NCI-H1105 treated with DMSO at 0.1 percent for 48 hours (cell line): Measurements from ENCODE around the gene ARHGAP4.

Source experiments
- DNase-seq: peaks from one replicate; lab custom pipeline; 2025; lab: John Stamatoyannopoulos, UW

The ARHGAP4 gene

DNA sequence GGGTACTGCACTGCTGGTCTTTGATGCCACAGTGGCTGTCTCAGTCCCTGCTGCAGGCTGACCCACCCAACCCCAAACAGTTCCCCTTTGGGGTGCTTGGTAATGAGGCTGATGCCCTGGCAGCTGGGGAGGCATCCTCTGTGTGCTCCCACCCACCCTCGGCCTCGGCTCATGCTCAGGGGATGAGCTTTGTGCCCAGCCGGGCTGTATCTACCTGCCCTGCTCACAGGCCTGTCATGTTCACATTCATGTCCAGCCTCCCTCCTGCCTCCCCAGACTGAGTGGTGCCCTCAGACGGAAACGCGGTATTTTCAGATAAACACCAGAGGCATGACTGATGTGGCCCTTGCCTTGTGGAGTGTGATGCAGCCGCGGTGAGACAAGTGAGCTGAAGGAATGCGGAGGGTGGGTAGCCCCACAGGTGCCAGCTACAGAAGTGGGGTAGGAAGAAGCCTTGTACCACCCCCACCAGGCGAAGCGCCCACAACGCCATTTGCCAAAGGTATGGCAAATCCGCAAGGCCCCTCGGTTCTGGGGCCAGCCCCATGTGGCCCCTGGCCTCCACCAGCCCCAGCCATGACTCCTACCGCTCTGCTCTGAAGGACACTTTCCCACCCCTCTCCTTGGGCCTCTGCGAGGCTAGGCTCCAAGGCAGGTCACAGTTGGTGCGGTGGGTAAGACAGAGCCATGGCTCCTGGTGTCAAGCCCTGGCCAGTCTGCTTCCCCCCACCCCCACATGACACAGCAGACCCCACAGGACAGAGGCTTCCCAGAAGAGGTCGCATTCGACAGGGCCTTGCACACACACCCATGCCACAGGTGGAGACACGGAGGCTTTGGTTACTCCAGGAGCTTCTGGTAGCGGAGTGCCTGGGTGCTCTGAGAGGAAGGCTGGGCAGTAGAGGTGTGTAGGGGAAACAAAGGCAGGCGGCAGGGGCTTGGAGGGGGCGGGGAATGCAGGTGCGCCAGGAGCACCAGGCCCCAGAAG, 20.2 kb upstream of the ARHGAP4 start:
- DNase-seq, result no peak

DNA sequence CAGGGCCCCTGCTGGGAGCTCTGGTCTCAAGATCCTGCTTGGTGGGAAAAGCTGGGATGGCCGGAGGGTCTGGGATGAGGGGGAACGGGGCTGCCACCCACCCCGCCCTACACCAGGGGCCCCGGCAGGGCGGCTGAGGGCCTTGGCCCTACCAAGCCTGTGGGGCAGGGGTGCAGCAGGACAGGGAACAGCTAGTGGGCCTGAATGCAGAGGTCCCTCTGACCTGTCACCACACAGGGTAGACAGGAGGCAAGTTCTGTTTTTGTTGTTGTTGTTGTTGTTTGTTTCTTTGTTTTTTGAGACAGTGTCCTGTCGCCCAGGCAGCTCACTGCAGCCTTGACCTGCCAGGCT, 18.7 kb upstream of the ARHGAP4 start:
- DNase-seq, result no peak

DNA sequence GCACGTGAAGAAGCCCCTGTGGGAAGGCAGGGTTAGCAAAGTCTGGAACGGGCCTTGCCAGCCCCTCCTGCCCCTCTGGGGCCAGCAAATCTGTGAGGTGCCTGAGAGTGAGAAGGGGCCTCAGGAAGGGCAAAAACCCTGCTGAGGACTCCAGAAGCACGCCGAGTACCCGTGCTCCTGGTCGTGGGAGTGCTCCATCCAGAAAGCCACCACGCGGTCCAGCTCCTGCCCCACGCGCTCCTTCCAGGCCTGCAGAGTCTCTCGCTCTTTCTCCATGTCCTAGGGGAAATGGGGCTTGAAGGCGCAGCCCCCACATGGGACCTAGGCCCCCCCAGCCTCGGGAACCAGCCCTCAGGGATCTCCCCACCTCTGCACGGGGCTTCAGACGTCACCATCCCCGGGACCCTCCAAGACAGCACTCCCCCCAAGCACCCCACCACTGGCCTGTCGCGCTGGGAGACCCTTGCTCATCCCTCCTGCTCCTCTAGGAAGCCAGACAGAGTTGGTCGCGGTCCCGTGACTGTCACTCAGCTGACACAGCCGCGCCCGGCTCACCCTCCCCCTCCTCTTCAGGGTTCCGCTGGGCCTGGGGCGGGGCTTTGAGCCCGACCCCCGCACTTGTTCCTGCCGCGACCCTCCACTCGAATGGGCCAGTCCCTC, 18.2 kb upstream of the ARHGAP4 start, which contains the start of gene RENBP:
TSS of gene RENBP (minus strand) at position 504 of the 660 bp plus-strand sequence. CDS start at position 471, 33 bp downstream.
- peak; percentile 20 for DNase-seq

DNA sequence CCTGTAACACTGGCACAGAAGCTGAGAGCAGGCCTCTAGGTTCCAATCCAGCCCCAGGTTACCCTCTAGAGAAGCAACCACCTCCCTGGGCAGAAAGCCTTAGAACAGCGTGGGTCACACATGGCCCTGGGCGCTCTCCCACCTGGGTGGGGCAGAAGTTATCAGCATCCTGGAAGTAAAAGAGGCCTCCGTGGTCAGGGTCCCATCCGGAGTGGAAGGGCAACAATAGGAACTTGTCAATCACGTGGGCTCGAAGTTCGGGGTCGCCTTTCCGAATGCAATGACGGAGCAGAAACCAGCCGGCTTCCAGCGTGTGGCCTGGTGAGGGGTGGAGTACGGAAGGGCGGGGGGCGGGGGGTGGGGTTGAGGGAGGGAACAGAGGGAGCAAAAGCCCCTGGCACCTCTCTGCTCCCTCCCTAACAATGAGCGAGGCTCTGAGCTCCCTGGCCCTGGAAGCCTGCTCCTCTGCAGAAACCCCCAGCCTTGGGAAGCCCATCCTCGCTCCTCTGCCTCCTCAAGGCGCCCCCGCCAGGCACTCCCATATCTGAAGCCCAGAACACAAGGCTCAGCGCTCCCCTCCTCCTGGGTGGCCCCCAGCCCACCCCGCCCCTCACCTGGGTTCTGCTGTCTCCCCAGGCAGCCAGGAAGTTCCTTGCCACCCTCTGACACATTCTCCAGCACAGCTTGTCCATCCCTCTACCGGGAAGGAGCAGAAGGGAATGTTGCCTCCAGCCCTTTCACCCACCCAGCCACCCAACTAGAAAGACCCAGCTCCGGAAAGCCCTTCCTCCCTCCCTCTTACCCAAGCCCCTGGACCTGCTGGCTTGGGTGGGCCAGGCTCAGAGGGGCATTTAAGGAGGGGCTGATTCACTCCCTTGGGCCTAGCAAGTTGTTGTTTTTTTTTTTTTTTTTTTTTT, 15.5 kb upstream of the ARHGAP4 start:
- DNase-seq, result no peak

DNA sequence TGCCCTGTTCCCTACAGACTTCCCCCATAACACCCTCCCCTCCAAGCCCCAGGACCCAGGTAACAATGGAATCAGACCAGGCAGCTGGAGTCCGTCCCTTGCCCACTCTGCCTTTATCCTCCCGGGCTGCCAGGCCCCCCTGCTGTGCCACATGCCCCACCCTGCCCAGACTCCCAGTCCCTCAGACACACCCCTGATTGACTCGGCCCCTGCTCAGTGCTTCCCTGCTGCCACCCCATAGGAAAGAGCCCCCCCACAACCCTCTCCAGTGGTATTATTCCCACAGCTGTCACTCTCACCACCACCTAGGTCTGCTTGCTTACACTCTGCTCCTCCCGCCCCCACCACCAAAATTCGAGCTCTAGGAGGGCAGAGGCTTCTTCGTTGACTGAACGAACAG, 13.5 kb upstream of the ARHGAP4 start:
- no peak for DNase-seq

DNA sequence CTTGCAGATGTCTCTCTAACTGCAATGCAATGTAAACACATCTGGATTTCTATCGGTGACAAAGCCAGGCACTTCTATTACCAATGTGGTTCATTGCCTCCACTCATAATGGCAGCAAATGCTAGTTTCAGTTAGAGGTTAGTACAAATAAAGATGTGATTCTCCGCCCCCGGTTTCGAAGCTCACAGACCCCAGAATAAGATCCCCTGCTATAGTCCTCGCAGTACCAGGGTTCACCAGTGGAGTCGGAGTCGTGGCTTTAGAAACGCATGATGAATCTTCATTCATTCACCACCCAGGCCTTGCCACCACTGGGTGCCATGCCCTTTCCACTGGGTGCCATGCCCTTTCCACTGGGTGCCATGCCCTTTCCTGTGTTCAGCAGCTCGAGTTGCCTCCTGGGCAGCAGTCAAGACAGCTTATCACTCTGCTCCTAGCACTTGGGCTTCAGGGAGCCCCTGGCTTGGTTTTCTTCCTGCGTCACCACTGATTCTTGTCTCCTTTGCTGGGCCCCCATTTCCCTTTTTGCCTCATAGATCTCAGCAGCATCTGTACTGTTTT, 12.2 kb upstream of the ARHGAP4 start:
- no peak for DNase-seq

DNA sequence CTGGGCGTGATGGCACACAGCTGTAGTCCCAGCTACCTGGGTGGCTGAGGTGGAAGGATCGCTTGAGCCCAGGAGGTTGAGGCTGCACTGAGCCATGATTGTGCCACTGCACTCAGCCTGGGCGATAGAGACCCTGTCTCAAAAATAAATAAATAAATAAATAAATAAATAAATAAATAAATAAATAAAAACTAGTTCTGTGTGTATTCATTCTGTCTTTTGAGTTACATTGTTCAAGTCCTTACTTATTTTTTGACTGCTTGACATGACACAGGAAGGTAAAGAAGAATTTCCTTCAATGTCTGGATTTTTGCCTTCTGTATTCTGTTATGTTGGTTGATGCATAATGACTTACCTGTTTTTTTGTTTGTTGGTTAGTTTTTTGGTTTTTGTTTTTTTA, 11.0 kb upstream of the ARHGAP4 start:
- no peak for DNase-seq

DNA sequence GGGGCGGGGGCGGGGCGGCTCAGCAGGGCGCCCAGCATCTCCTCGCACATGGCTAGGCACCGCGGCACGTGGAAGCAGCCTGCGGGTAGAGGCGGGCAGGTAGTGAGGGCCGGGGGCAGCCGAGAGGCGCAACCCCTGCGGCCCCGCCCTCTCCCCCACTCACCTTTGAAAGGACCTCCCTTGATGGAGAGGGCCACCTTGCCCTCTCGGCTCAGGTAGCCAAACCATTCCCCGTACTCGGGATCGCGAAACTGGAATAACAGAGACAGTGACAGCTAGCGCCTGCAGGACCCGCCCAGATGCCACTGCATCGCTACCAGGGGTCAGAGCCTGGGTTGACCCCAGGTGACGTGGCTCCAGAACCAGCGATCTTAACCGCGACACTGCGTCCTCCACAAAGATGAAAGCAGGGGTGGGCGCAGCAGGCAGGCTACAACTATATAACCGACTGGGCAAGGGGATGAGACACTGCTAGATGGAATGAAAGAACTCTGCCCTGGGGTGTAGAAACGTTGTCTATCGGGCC, 9.3 kb upstream of the ARHGAP4 start:
- no peak for DNase-seq

DNA sequence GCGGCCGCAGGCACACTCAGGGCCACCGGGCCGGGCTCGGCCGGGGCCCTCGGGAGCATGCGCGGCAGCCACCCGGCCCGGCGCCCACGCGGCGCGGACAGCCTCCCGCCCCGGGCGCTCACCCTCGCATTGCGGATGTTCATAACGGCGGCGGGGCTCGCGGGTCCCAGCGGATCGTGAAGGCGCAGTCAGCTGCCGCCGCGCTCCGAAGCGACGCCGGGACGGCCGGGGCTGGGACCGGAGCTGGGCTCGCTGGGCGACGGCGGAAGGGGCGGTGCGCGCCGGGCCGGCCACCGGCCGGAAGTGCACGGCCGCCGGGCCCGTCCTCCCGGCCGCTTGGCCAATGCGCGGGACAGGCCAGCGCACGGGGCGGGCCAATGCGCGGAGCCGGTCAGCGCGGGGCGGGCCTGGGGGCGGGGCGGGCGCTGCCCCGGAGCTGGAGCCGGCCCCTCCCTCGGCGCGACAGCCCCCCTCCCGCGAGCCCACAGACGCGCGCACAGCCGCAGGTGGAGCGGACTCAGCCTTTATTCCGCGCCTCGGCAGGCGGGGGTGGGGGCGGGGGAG, 8.8 kb upstream of the ARHGAP4 start, which contains the start of gene NAA10:
TSS of gene NAA10 (minus strand) at position 276 of the 564 bp plus-strand sequence. CDS start at position 143, 133 bp downstream.
- peak; percentile 80 for DNase-seq

DNA sequence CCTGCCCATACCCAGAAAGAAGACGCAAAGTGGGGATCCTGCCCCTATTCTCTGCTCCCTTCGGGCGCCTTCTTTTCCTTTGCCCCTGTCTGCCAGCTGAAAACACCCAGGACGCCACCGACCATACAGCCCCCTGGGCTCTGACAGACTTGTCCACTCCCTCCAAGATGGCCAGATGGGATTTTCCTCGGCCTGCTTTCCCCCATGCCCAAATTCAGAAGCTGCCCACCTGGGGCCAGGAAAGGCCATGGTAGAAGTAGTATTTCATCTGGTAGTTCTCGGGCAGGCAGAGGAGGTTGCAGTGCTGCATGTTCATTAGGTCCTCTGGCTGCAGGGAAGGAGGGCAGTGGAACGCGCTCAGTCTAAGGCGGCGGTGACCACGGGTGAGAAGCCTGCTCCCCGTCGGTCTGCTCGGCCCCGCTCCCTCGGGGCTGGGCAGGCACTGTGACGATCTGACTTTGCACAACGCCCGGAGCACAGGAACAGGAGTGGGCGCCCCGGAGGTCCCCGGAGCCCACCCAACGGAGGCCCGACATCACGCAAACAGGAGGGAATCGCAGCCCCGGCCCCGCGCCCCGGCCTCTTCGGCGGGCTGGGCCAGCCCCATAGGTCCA, 8.2 kb upstream of the ARHGAP4 start:
- no peak for DNase-seq

DNA sequence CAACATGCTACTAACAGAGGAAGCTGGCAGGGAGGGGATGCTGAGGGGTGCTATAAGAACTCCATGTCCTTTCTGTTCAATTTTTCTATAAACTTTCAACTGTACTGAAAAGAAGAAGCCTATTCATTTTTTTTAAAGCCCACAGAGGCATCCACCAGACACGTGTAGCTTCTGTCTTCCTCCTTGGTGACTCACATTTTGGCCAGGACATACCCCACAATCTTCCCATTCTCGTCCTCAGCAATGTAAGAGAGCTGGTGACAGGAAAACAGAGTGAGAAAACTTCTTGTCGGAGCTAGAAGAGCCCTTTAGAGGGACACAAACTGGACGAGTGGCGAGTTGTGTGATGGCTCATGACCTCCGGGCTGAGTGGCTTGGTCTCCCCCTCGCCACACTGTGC, 7.7 kb upstream of the ARHGAP4 start:
- DNase-seq, result no peak

DNA sequence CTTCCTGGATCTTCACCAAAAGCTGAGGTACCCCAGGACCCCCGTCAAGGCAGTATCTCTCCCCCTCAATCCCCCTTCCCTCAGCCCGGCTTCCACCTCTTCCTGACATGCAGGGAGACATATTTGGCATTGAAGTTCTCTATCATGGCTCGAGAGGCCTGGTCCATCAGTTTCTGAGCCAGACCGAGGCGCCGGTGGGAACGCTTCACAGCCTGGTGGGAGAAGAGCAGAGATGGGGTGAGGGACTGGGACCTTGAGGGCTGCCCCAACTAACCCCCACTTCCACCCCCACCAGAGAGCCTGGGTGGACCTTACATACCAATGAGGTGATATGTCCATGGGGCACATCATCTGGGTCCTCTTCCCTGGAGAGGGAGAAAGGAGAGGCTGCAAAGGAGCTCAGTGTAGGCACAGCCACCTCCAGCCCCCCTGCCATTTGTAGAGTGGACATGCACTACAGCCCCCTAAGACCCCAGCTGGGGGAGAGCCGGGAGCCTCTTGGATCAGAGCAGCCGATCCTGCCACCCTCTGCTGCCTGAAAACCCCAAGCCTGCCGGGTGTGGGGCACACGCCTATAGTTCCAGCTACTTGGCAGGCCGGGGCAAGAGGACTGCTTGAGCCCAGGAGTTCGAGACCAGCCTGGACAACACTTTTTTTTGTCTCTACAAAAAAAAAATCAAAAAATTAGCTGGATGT, 6.3 kb upstream of the ARHGAP4 start:
- no peak for DNase-seq

DNA sequence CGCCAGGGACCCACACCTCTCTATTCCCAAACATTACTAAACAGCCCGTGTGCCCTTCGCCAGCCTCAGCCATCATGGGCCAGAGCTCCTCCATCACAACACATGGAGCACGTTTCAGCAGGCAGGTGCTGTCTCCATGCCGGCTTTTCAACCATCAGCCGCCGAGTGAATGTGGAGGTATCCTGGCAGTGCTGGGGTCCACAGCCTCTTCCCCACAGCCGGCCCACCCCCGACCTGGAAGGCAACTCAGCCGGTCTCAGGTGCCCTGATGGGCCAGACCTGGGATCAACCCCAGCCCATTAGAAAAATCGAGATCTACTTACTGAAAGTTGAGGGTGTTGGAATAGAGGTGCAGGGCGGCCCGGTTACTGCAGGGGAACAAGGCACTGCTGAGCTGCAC, 5.7 kb upstream of the ARHGAP4 start:
- no peak for DNase-seq

DNA sequence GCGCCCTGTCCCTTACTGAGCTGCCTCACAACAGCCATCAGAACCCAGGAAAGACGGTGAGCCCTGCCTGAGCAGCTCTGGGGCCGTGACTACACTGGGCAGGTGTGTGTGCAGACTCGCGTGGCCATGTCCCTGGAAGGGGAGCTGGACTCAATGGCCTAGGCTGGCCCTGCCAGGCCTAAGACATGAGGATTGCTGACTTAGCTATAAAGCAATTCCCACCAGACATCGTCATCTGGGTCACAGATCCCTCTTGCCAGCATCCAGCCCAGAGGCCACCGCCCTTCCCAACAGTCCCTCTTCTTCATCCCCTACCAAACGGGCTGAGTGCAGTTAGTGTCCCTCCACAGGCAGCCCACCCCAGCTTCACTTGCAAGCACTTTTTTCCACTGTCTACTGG, 5.1 kb upstream of the ARHGAP4 start:
- DNase-seq, result no peak

DNA sequence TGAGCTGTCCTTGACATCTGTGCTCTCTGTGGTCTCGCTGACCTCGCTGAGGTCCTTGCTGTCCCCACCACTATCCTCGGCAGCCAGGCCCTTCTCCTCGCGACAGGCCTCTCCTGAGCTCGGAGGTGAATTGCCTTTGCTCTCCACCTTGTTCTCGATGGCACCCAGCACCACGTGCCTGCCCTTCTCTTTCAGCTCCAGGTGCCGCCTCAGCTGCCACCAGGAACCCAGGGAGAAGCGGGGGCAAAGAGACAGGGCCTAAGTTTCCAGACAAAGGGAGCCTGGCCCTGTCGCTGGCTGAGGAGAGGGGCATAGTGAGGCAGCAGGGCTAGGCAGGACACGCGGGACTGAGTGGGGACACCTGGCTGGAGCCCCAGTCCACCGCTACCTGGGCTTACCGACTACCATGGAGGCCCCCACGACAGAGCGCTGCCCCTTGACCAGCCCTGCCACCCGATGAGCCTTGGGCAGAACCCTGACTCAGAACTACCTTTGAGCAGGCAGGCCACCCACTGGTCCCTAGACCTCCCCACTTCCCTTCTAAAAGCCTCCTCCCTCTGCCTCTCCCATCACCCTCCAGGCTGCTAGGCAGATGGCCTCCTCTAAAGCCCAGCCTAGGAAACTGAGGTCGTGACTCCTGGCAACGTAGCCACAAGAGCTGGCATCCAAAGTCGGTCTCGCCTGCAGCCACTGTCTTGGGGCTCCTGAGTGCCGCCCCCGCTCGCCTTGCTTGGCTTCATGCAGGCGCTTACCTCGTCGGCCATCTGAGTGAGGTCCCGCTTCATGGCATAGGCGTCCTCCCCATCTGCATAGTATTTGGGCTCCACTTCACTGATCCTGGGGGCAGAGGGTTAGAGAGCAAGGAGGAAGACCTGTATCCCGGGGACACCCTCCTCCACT, 4.2 kb upstream of the ARHGAP4 start:
- no peak for DNase-seq

DNA sequence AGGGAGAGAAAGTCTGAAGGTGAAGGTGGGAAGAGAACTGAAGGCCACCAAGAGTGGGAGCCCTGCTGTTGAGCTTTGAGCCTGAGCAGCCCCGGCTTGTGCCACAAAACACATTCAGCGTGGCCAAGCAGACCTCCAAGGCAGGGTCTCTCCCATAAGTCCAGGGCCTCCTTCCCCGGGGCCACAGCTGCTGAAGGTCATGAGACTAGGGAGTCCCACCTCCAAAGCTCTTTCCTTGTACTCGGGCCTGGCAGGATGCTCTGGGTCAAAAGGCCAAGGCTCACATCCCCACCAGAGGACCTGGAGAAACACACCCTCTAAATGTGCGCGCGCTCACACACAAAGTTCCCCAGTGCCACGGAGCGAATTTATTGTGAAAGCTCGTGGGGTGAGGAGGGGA, 3.5 kb upstream of the ARHGAP4 start:
- no peak for DNase-seq

DNA sequence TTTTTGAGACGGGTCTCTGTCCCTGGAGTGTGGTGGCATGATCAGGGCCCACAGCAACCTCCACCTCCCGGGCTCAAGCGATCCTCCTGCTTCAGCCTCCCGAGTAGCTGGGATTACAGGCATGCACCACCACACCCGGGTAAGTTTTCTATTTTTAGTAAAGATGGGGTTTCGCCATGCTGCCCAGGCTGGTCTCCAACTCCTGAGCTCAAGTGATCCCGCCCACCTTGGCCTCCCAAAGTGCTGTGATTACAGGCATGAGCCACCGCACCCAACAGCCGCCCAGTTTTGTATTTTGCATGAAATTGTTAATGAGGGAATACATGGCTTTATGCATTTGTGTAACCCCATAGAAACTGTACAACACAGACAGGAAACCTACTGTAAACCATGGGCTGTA, 2.8 kb upstream of the ARHGAP4 start:
- no peak for DNase-seq

DNA sequence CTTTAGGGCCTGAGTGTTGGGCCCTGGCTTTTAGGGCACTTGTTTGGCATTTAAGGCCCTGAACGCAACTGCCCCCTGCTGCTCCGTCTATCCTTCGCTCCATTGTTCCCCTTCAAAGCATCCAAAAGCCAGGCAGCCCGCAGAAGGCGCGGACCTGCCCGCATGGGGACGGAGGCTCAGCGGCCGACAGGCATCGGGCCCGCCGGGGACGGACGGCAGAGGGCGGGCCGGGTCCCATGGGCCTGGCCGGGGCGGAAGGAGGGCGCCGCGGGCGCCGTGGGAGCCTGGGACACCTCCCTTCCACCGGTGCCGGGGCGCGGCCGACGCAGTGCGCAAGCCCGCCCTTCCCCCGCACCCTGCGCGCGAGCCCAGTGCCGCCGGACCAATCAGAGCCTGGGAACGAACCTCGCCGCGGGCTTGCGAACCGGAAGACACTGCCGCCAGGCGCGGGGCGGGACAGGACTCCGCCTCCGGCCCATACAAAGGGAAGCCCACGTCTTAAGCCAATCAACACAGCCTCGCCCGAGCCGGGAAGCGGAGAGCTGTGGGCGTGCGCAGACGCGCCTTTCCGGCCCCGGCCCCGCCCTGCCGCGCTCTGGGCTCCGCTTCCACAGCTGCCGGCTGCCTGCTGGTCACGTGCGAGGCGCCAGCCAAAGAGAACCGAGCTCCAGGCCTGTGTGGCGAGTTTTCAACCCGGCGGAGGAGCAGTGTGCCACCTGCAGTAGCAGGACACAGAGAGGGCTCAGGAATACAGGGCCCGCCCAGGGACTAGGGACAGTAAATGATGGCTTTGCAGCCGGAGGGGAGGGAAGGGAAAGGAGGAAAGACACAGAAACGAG, 2.1 kb upstream of the ARHGAP4 start:
- DNase-seq, result peak; percentile 99
